CD4-positive, alpha-beta memory T cell (primary cell): ENCODE data around the gene PRDM12. TPM values are rescaled to one million over a fixed set of nuclear protein-coding genes. Genes with fewer than 3 reads are reported as not detected.
A peak's percentile ranks its signal among the peaks of the same experiment; 100 is the strongest.
"Not testable (repeated sequence)": the region's sequence is repeated elsewhere in the genome, so short reads cannot be mapped to it uniquely, and the experiment has no call there.

Source experiments
- CTCF ChIA-PET: fragments of 350-600 bp; sonication (Branson Sonifier 250); formaldehyde crosslinking; loops from one replicate; lab custom pipeline; 2021; ENCODE audit warnings: inconsistent platforms; ENCODE audit not compliant: partially characterized antibody; lab: Charles Lee
- POLR2A ChIA-PET: fragments of 350-600 bp; sonication (Branson Sonifier 250); formaldehyde crosslinking; loops from one replicate; lab custom pipeline; 2021; ENCODE audit not compliant: partially characterized antibody; lab: Charles Lee
- DNase-seq, 5 donors: peaks; one replicate each; pipeline versions ENCODE4 v3.0.0 to v3.0.0-alpha.2; 2020 to 2022; ENCODE audit warnings: mixed read lengths in 1 of 5
- H3K27ac ChIP-seq: one replicate; pipeline ENCODE4 v1.7.0; 2013; ENCODE audit warnings: low read depth, low read length
- H3K27me3 ChIP-seq: 2 replicates; pipeline ENCODE4 v1.7.0; 2013; ENCODE audit warnings: mild to moderate bottlenecking, low read length, moderate library complexity; ENCODE audit not compliant: insufficient read depth
- H3K36me3 ChIP-seq: 2 replicates; pipeline ENCODE4 v1.7.0; 2013; ENCODE audit warnings: mild to moderate bottlenecking, low read length, moderate library complexity; ENCODE audit not compliant: insufficient read depth
- H3K4me1 ChIP-seq: 2 replicates; pipeline ENCODE4 v1.7.0; 2013; ENCODE audit warnings: mild to moderate bottlenecking, low read length, moderate library complexity; ENCODE audit not compliant: insufficient read depth
- H3K4me3 ChIP-seq, 2 donors: one replicate each; pipeline ENCODE4 v1.7.0; 2013; ENCODE audit warnings: low read length in 2 of 2, mild to moderate bottlenecking in 1 of 2
- H3K9me3 ChIP-seq, 2 donors: one replicate each; pipeline ENCODE4 v1.7.0; 2013; ENCODE audit warnings: low read length in 2 of 2, control low read depth in 1 of 2; ENCODE audit not compliant: control insufficient read depth in 1 of 2
- H3K27ac Mint-ChIP-seq, 7 donors: one replicate each; pipeline ENCODE4 v1.8.0; 2020 to 2021; ENCODE audit warnings: mixed read lengths in 7 of 7, mild to moderate bottlenecking in 6 of 7, inconsistent platforms in 3 of 7, moderate library complexity in 3 of 7
- H3K27me3 Mint-ChIP-seq, 2 donors: one replicate each; pipeline ENCODE4 v1.8.0; 2020 to 2021; ENCODE audit warnings: mixed read lengths in 2 of 2
- H3K36me3 Mint-ChIP-seq, 2 donors: one replicate each; pipeline ENCODE4 v1.8.0; 2020 to 2021; ENCODE audit warnings: mixed read lengths in 2 of 2, inconsistent platforms in 1 of 2, mild to moderate bottlenecking in 1 of 2
- H3K4me1 Mint-ChIP-seq, 4 donors: one replicate each; pipeline ENCODE4 v1.8.0; 2020 to 2021; ENCODE audit warnings: mixed read lengths in 4 of 4, mild to moderate bottlenecking in 1 of 4
- H3K4me3 Mint-ChIP-seq, 8 donors: one replicate each; pipeline ENCODE4 v1.8.0; 2020 to 2021; ENCODE audit warnings: mixed read lengths in 8 of 8, mild to moderate bottlenecking in 7 of 8, moderate library complexity in 6 of 8, inconsistent platforms in 3 of 8
- H3K9me3 Mint-ChIP-seq, 8 donors: one replicate each; pipeline ENCODE4 v1.8.0; 2020 to 2021; ENCODE audit warnings: mixed read lengths in 8 of 8, mild to moderate bottlenecking in 5 of 8, inconsistent platforms in 3 of 8, moderate library complexity in 1 of 8
- intact Hi-C: fragments of 100-400 bp; cut with micrococcal nuclease; formaldehyde crosslinking; loops from one replicate; pipeline ENCODE4 v1.15.1; 2023
- polyA plus RNA-seq, 2 donors: library from polyadenylated mRNA; unstranded; fragments of 300-500 nt; fragmentation: Illumina TruSeq; gene quantifications; one replicate each; pipeline ENCODE4 v1.2.3, GENCODE V29; 2021
- total RNA-seq, 2 experiments: library from RNA; stranded (reverse); gene quantifications; one replicate each; pipeline ENCODE4 v1.2.3, GENCODE V29; 2021

Gene PRDM12
- total and polyA plus RNA-seq, 4 experiments from 2014 or later = 0.11 TPM; not detected in 3

DNA sequence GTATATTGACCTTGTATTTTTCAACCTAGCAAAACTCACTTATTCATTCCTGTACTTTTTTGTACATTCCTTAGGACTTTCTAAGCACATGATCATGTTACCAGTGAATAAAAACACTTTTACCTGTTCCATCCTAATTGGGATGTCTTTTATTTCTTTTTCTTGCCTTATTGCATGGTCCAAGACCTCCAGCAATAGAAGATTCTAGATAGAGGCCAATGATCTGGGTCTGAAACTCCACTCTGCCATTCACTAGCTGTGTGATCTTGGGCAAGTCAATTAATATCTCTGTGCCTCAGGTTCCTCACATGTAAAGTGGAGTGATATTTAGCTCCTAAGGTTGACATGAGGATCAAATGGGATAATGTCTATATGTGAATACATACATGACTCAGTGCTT is 20.7 kb downstream of the PRDM12 start:
- H3K4me1 ChIP-seq = peaks cover 33% of the 10 kb centered on the region
- no peaks in the 10 kb centered on the region for H3K36me3 ChIP-seq
- no peak overlapping the region for H3K4me3 ChIP-seq
- H3K27ac ChIP-seq = no peak overlapping the region
- no peak for DNase-seq
- Mint-ChIP-seq H3K36me3 (peaks cover 0 to 2% of the 10 kb centered on the region in 2 donors), H3K27ac (no peak overlapping the region), H3K27me3 (peaks cover 0 to 4% of the 10 kb centered on the region in 2 donors), H3K9me3 (peaks cover 0 to 3% (median 0%) of the 10 kb centered on the region in 8 donors), H3K4me3 (no peak overlapping the region), H3K4me1 (peaks cover 14 to 39% (median 22%) of the 10 kb centered on the region in 4 donors)
- CTCF ChIA-PET = interaction anchor here (1.0 to 9.4 kb wide), 5 partner anchors 16 to 223 kb away, joined by 3 to 171 read pairs (median 4); no protein-coding TSS in a partner anchor
- intact Hi-C loops = loop anchor here (10.0 kb wide), 1 partner anchor 440 kb away; no protein-coding TSS in a partner anchor
- POLR2A ChIA-PET = no interaction called here
- no peaks in the 10 kb centered on the region for H3K9me3 ChIP-seq
- H3K27me3 ChIP-seq = no peaks in the 10 kb centered on the region

DNA sequence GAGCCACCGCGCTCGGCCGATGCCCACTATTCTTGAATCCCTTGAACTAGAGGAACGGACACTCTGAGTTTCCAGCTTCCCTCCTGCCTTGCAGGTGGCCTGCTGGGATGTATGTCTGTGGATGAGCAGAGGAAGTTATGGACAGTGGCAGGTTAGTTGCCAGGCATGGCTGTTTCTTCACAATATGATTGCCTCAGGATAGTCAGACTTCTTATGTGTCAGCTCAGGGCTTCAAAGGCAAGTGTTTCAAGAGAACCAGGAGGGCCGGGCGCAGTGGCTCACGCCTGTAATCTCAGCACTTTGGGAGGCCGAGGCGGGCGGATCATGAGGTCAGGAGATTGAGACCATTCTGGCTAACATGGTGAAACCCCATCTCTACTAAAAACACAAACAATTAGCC is 21.6 kb downstream of the PRDM12 start:
- H3K27me3 ChIP-seq, DNase-seq, H3K4me3 Mint-ChIP-seq, H3K9me3 ChIP-seq, H3K27me3 Mint-ChIP-seq, H3K36me3 Mint-ChIP-seq, H3K4me3 ChIP-seq, H3K27ac Mint-ChIP-seq, POLR2A ChIA-PET, H3K9me3 Mint-ChIP-seq, H3K27ac ChIP-seq, H3K36me3 ChIP-seq: not testable (repeated sequence)
- CTCF ChIA-PET = interaction anchor here (1.0 to 9.4 kb wide), 5 partner anchors 16 to 223 kb away, joined by 3 to 171 read pairs (median 4); no protein-coding TSS in a partner anchor
- intact Hi-C loops = loop anchor here (10.0 kb wide), 1 partner anchor 441 kb away; no protein-coding TSS in a partner anchor
- peaks cover 29% of the 10 kb centered on the region for H3K4me1 ChIP-seq
- peaks cover 15 to 45% (median 25%) of the 10 kb centered on the region in 4 donors for H3K4me1 Mint-ChIP-seq

DNA sequence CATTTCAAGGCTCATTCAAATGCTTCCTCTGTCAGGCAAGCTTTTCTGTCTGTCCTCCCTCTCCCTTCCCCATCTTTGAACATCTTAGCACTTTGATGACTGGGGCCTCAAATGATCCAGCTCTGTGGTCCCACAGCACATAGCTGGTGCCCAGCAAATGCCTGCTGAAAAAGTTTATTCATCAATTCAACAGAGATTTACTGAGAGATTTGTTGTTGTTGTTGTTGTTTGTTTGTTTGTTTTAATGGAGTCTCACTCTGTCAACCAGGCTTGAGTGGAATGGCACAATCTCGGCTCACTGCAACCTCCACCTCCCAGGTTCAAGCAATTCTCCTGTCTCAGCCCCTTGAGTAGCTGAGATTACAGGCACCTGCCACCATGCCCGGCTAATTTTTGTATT is 23.2 kb downstream of the PRDM12 start:
- Histone ChIP-seq H3K27me3 (no peaks in the 10 kb centered on the region), H3K4me1 (peaks cover 27% of the 10 kb centered on the region), H3K27ac (no peak overlapping the region), H3K4me3 (no peak overlapping the region), H3K9me3 (no peaks in the 10 kb centered on the region), H3K36me3 (no peaks in the 10 kb centered on the region)
- Mint-ChIP-seq H3K9me3 (peaks cover 0 to 4% (median 0%) of the 10 kb centered on the region in 8 donors), H3K36me3 (no peaks in the 10 kb centered on the region), H3K27ac (peak overlapping the region in 2 of 7 donors; percentile 8 to 59), H3K4me3 (peak overlapping the region in 6 of 8 donors; percentile 29 to 65 (median 40)), H3K27me3 (no peaks in the 10 kb centered on the region), H3K4me1 (peaks cover 13 to 39% (median 23%) of the 10 kb centered on the region in 4 donors)
- ChIA-PET CTCF (interaction anchor here (0.6 to 9.4 kb wide), 5 partner anchors 9 to 225 kb away, joined by 3 to 171 read pairs (median 3); no protein-coding TSS in a partner anchor), POLR2A (no interaction called here)
- intact Hi-C loops = loop anchor here (10.0 kb wide), 1 partner anchor 443 kb away; no protein-coding TSS in a partner anchor
- DNase-seq = no peak

DNA sequence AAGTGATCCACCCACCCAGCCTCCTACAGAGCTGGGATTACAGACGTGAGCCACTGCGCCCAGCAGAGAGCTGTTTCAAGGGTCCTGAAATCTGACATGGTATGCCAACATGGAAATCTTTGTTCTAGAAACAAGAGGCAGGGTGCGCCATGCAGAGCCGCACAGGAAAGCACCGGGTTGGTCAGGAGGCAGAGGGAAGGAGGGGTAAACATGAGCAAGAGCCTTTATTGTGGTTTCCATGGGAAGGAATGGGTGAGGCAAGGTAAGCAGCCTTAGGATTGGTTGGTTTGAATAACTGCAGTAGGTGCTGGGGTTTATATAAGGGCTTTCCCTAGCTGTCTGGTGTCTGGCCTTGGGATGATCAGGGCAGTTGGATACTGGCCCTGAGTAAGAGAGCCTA is 23.7 kb downstream of the PRDM12 start:
- H3K36me3 ChIP-seq = no peaks in the 10 kb centered on the region
- H3K4me1 ChIP-seq = peaks cover 31% of the 10 kb centered on the region
- peaks cover 0 to 4% (median 0%) of the 10 kb centered on the region in 8 donors for H3K9me3 Mint-ChIP-seq
- no peaks in the 10 kb centered on the region for H3K27me3 Mint-ChIP-seq
- DNase-seq = peak in 3 of 5 donors; percentile 30 to 51 (median 38)
- POLR2A ChIA-PET = no interaction called here
- H3K27ac ChIP-seq = no peak overlapping the region
- peak overlapping the region in 1 of 2 donors; percentile 3 for H3K4me3 ChIP-seq
- H3K4me1 Mint-ChIP-seq = peaks cover 14 to 41% (median 24%) of the 10 kb centered on the region in 4 donors
- peak overlapping the region in 4 of 7 donors; percentile 8 to 70 (median 50) for H3K27ac Mint-ChIP-seq
- intact Hi-C loops = loop anchor here (10.0 kb wide), 1 partner anchor 443 kb away; no protein-coding TSS in a partner anchor
- H3K36me3 Mint-ChIP-seq = no peaks in the 10 kb centered on the region
- CTCF ChIA-PET = interaction anchor here (0.6 to 9.4 kb wide), 5 partner anchors 7 to 226 kb away, joined by 3 to 171 read pairs (median 3); no protein-coding TSS in a partner anchor
- no peaks in the 10 kb centered on the region for H3K9me3 ChIP-seq
- H3K27me3 ChIP-seq = no peaks in the 10 kb centered on the region
- H3K4me3 Mint-ChIP-seq = peak overlapping the region in 7 of 8 donors; percentile 40 to 84 (median 50)

DNA sequence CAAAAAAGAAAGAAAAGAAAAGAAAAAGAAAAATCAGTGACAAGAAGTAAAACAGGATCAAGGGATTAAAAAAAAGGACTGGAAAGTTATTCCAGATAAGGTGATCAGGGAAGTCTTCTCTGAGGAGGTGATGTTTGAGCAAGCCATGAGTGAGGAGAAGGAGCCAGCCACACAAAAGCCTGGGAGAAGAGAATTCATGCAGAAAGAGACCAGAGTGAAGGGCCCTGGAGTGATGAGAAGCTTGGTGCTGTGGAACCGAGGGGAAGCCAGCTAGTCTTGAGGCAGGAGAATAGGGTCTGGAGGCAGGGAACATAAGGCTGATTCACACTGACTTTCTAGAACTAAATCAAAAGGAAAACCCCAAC is 25.2 kb downstream of the PRDM12 start:
- ChIA-PET POLR2A (no interaction called here), CTCF (interaction anchor here (2.2 kb wide), 1 partner anchor 11 kb away, joined by 16 read pairs; no protein-coding TSS in a partner anchor)
- Mint-ChIP-seq H3K9me3 (peaks cover 0 to 4% (median 0%) of the 10 kb centered on the region in 8 donors), H3K36me3 (peaks cover 0 to 9% of the 10 kb centered on the region in 2 donors), H3K4me3 (peak overlapping the region in 2 of 8 donors; percentile 14 to 63), H3K27me3 (no peaks in the 10 kb centered on the region), H3K4me1 (peaks cover 19 to 51% (median 34%) of the 10 kb centered on the region in 4 donors), H3K27ac (peak overlapping the region in 5 of 7 donors; percentile 13 to 80 (median 75))
- Histone ChIP-seq H3K4me1 (peaks cover 40% of the 10 kb centered on the region), H3K4me3 (no peak overlapping the region), H3K36me3 (no peaks in the 10 kb centered on the region), H3K27ac (no peak overlapping the region), H3K9me3 (no peaks in the 10 kb centered on the region), H3K27me3 (no peaks in the 10 kb centered on the region)
- intact Hi-C loops = loop anchor here (10.0 kb wide), 1 partner anchor 445 kb away; no protein-coding TSS in a partner anchor
- no peak for DNase-seq

DNA sequence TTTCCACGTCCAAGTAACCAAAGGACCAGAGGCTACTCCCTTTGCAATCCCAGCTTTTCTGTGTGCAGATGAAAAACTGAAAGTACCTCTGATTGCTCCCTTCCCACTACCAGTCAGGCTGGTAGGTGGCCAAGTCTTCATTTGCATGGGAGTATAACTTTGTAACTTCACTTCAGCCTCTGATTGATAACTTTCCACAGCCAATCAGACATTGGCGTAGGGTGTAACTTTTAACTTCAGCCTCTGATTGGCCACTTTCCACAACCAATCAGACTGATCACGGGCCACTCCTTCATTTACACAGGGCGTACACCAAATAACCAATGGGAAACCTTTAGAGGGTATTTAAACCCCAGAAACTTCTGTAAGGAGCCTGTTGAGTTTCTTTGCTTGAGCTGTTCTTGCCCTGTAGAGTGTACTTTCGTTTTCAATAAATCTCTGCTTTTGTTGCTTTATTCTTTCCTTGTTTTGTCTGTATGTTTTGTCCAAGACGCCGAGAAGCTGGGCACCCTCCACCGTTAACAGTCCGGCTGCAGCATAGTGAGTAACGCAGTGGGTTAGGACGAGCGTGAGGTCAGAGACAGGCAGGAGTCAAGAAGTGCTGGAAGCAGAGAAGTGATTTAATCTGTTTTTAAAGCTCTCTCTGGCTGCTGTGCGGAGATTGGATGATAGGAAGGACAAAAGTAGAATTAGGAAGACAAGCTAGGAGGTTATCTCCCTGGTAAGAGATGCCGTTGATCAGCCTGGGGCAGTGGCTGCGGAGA is 25.7 kb downstream of the PRDM12 start:
- Mint-ChIP-seq H3K4me3 (peak overlapping the region in 2 of 8 donors; percentile 6 to 51), H3K4me1 (peaks cover 22 to 55% (median 38%) of the 10 kb centered on the region in 4 donors)
- POLR2A ChIA-PET = no interaction called here

More for the DNA sequence above, 25.7 kb downstream of the PRDM12 start:
- Mint-ChIP-seq H3K36me3 (peaks cover 0 to 12% of the 10 kb centered on the region in 2 donors), H3K9me3 (peaks cover 0 to 4% (median 0%) of the 10 kb centered on the region in 8 donors), H3K27me3 (no peaks in the 10 kb centered on the region), H3K27ac (peak overlapping the region in 4 of 7 donors; percentile 13 to 79 (median 64))
- H3K4me3 ChIP-seq = no peak overlapping the region
- intact Hi-C loops = loop anchor here (5.0 to 10.0 kb wide), 3 partner anchors 108 to 1552 kb away; no protein-coding TSS in a partner anchor
- H3K4me1 ChIP-seq = peaks cover 46% of the 10 kb centered on the region
- H3K27me3 ChIP-seq = no peaks in the 10 kb centered on the region
- H3K9me3 ChIP-seq = no peaks in the 10 kb centered on the region
- H3K27ac ChIP-seq = no peak overlapping the region
- no peaks in the 10 kb centered on the region for H3K36me3 ChIP-seq
- no peak for DNase-seq
- CTCF ChIA-PET = interaction anchor here (0.8 to 2.2 kb wide), 3 partner anchors 8 to 229 kb away, joined by 3 to 16 read pairs (median 3); no protein-coding TSS in a partner anchor
